ENCODE data around the gene PLXNA2.

DNA sequence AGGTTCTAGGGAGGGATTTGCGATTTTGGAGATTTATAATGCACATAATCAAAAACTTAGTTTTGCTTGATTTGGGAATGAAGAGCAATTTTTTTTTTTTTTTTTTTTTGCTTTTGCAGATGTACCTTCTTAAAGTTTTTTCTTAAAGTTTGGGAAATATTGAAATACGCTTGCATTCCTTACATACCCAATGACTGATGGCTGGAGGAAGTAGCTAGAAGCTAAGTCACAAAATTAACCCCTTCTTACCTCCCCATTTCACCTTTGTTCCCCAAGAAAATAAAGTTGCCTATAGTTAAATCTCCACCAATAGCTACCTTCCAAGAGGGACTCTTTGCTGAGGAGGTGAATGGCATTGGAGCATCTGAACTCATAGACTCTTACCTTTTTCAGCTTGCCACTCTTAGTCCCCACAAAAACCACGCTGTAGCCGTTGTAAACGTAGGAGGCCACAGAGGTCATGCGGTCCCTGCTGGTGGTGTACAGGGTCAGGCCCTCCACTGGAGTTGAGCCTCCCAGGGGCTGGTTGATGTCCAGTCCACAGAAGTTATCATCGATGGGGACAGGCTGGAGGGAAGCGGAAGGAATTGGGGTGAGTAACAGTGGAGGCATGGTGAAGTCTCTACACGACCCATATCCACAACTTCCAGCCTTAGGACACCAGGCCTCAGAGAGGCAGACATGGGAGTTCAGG lies 34.1 kb downstream of the PLXNA2 start:
- TF ChIP-seq POLR2A (IDR thresholded peaks at IDR 0.05) (no peak), CTCF (IDR thresholded peaks at IDR 0.05) (no peak), POLR2AphosphoS5 (IDR thresholded peaks at IDR 0.05; ENCODE audit: insufficient read depth in 1 of 2, low read depth in 1 of 2) (no peak)

Measured in vagina (tissue), 2 donors.